Subcutaneous abdominal adipose tissue (tissue), 5 donors: ENCODE measurements around the gene APOL1.

Experiments used
- H3K27ac ChIP-seq: one replicate; pipeline ENCODE4 v1.7.0; 2013; ENCODE audit warnings: low read depth, mild to moderate bottlenecking, inconsistent platforms, low read length, moderate library complexity
- H3K27me3 ChIP-seq, 5 donors: one replicate each; pipeline ENCODE4 v1.7.0; 2013; ENCODE audit warnings: low read length in 5 of 5, inconsistent platforms in 1 of 5; ENCODE audit not compliant: control insufficient read depth in 5 of 5, insufficient read depth in 4 of 5
- H3K36me3 ChIP-seq, 5 donors: one replicate each; pipeline ENCODE4 v1.7.0; 2013; ENCODE audit warnings: low read length in 5 of 5; ENCODE audit not compliant: control insufficient read depth in 5 of 5, insufficient read depth in 5 of 5
- H3K4me1 ChIP-seq, 5 donors: one replicate each; pipeline ENCODE4 v1.7.0; 2013; ENCODE audit warnings: low read length in 5 of 5, mild to moderate bottlenecking in 3 of 5, moderate library complexity in 1 of 5; ENCODE audit not compliant: control insufficient read depth in 5 of 5, insufficient read depth in 5 of 5
- H3K4me3 ChIP-seq, 5 donors: one replicate each; pipeline ENCODE4 v1.7.0; 2013; ENCODE audit warnings: low read length in 5 of 5, low read depth in 1 of 5
- H3K9ac ChIP-seq, 5 donors: one replicate each; pipeline ENCODE4 v1.7.0; 2013; ENCODE audit warnings: low read length in 5 of 5, mild to moderate bottlenecking in 4 of 5, moderate library complexity in 3 of 5
- H3K9me3 ChIP-seq, 5 donors: one replicate each; pipeline ENCODE4 v1.7.0; 2013; ENCODE audit warnings: low read length in 5 of 5; ENCODE audit not compliant: control insufficient read depth in 5 of 5
- donor health status: healthy.
- donor health status: healthy.
- donor health status: healthy.
- donor health status: healthy.
- donor health status: healthy.

APOL1 gene

GRCh38 chr22:36280379-36280778 lies 27.4 kb downstream of the APOL1 start:
- Histone ChIP-seq H3K27me3 (no peaks in the 10 kb centered on the region), H3K36me3 (peaks cover 0 to 45% (median 44%) of the 10 kb centered on the region in 5 donors), H3K9ac (no peak overlapping the region), H3K9me3 (no peaks in the 10 kb centered on the region), H3K4me3 (no peak overlapping the region), H3K27ac (no peak overlapping the region), H3K4me1 (peaks cover 0 to 27% (median 22%) of the 10 kb centered on the region in 5 donors)

- Histone ChIP-seq H3K36me3 (peaks cover 0 to 59% (median 59%) of the 10 kb centered on the region in 5 donors), H3K9me3 (no peaks in the 10 kb centered on the region), H3K4me1 (peaks cover 4 to 39% (median 31%) of the 10 kb centered on the region in 5 donors), H3K4me3 (no peak overlapping the region), H3K27ac (peak overlapping the region; percentile 41), H3K9ac (no peak overlapping the region), H3K27me3 (no peaks in the 10 kb centered on the region)
Measured at GRCh38 chr22:36281781-36282327, 28.9 kb downstream of the APOL1 start.

- Histone ChIP-seq H3K4me3 (no peak overlapping the region), H3K9me3 (no peaks in the 10 kb centered on the region), H3K27me3 (no peaks in the 10 kb centered on the region), H3K9ac (no peak overlapping the region), H3K4me1 (peaks cover 4 to 38% (median 30%) of the 10 kb centered on the region in 5 donors), H3K27ac (peak overlapping the region; percentile 41), H3K36me3 (peaks cover 0 to 65% (median 63%) of the 10 kb centered on the region in 5 donors)
Measured at GRCh38 chr22:36282328-36282831, 29.4 kb downstream of the APOL1 start.

GRCh38 chr22:36284171-36284571 lies 31.2 kb downstream of the APOL1 start:
- Histone ChIP-seq H3K27ac (no peak overlapping the region), H3K9me3 (no peaks in the 10 kb centered on the region), H3K36me3 (peaks cover 0 to 81% (median 80%) of the 10 kb centered on the region in 5 donors), H3K4me1 (peaks cover 4 to 23% (median 20%) of the 10 kb centered on the region in 5 donors), H3K27me3 (no peaks in the 10 kb centered on the region), H3K4me3 (no peak overlapping the region), H3K9ac (no peak overlapping the region)

- no peaks in the 10 kb centered on the region for H3K9me3 ChIP-seq
- H3K27ac ChIP-seq, result no peak overlapping the region
- H3K27me3 ChIP-seq, result no peaks in the 10 kb centered on the region
- peaks cover 4 to 15% (median 12%) of the 10 kb centered on the region in 5 donors for H3K4me1 ChIP-seq
- no peak overlapping the region for H3K4me3 ChIP-seq
- peaks cover 0 to 90% (median 88%) of the 10 kb centered on the region in 5 donors for H3K36me3 ChIP-seq
- H3K9ac ChIP-seq, result no peak overlapping the region
Measured at GRCh38 chr22:36285017-36285416, 32.1 kb downstream of the APOL1 start.

- no peaks in the 10 kb centered on the region for H3K9me3 ChIP-seq
- peaks cover 0 to 90% (median 87%) of the 10 kb centered on the region in 5 donors for H3K36me3 ChIP-seq
- H3K4me3 ChIP-seq, result no peak overlapping the region
- no peak overlapping the region for H3K27ac ChIP-seq
- no peaks in the 10 kb centered on the region for H3K27me3 ChIP-seq
- H3K4me1 ChIP-seq, result peaks cover 4 to 12% (median 8%) of the 10 kb centered on the region in 5 donors
- no peak overlapping the region for H3K9ac ChIP-seq
Measured at GRCh38 chr22:36285545-36285944, 32.6 kb downstream of the APOL1 start.

GRCh38 chr22:36286096-36286957 lies 33.4 kb downstream of the APOL1 start:
- Histone ChIP-seq H3K27me3 (no peaks in the 10 kb centered on the region), H3K9ac (peak overlapping the region in 1 of 5 donors; percentile 35), H3K4me1 (peaks cover 4 to 12% (median 8%) of the 10 kb centered on the region in 5 donors), H3K36me3 (peaks cover 0 to 85% (median 82%) of the 10 kb centered on the region in 5 donors), H3K27ac (peak overlapping the region; percentile 62), H3K9me3 (no peaks in the 10 kb centered on the region), H3K4me3 (no peak overlapping the region)

GRCh38 chr22:36287881-36288515 lies 35.1 kb downstream of the APOL1 start:
- Histone ChIP-seq H3K27ac (no peak overlapping the region), H3K4me3 (no peak overlapping the region), H3K4me1 (peaks cover 4 to 12% (median 8%) of the 10 kb centered on the region in 5 donors), H3K9me3 (no peaks in the 10 kb centered on the region), H3K9ac (no peak overlapping the region), H3K27me3 (no peaks in the 10 kb centered on the region), H3K36me3 (peaks cover 0 to 83% (median 81%) of the 10 kb centered on the region in 5 donors)

- Histone ChIP-seq H3K9ac (no peak overlapping the region), H3K27me3 (no peaks in the 10 kb centered on the region), H3K36me3 (peaks cover 0 to 84% (median 83%) of the 10 kb centered on the region in 5 donors), H3K27ac (no peak overlapping the region), H3K4me3 (no peak overlapping the region), H3K9me3 (no peaks in the 10 kb centered on the region), H3K4me1 (peaks cover 4 to 12% (median 8%) of the 10 kb centered on the region in 5 donors)
Measured at GRCh38 chr22:36288571-36289405, 35.9 kb downstream of the APOL1 start.
